Camera-type eye (tissue), 1 donor: ENCODE data around the gene XRCC4. TPM values are rescaled to one million over a fixed set of nuclear protein-coding genes. Genes with fewer than 3 reads are reported as not detected.

ENCODE experiments used
- total RNA-seq: library from RNA; depleted of rRNA; stranded (reverse); fragments of >200 nt; gene quantifications from one replicate; pipeline ENCODE4 v1.2.3, GENCODE V29; 2014

The XRCC4 gene
- 12.9 TPM for total RNA-seq

DNA sequence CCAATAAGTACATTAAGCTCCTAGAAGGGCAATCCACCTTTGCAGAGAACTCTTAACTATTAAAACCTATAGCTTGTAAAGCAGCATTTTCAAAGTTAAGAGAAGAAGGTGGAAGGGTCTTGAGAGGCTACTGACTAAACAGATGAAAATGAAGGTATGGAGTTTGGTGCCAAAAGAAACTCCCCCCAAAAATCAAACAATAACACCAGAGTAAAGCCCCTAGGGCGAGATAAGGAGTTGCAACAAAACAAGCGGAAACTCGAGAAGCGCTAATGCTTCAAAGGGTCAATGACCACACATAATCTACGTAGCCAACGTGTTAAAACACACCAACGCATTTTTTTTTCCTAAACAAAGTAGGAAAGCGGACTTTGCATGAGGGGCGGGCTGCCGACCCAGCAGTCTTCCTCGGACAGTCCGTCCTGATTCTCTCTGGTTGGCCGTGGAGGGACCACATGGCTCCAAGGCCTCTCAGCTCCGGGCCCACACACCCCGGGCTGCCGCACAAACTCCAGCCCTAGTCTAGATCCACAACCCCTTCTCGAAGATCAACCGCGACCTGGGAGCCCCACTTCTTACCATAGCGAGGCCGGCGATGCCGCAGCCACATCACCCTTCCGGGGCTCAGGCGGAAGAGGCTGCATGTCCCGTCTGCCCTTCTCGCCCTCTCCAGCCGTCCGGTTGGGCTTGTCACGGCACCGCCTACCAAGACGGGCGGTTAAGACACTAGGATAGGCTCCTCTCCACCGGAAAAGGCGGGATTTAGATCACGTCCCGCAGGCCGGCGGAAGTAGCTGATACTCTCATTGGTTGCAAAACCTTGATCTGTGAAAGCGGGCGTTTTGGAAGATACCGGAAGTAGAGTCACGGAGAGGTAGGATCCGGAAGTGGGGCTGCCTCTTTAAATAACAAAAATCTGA lies at the start of gene XRCC4, which contains the start of gene TMEM167A:
XRCC4 (plus strand) TSS at position 806 of the 920 bp plus-strand sequence. CDS start 27,373 bp downstream, outside the sequence.
TMEM167A (minus strand) TSS at position 653 of the 920 bp plus-strand sequence; CDS start at position 582, 71 bp downstream.

Other genes starting within 250 kb of the XRCC4 start
- 97.9 TPM for gene TMEM167A, start 153 bp upstream of the XRCC4 start, total RNA-seq